ENCODE results near the gene SPECC1. TPM values are rescaled to one million over a fixed set of nuclear protein-coding genes. Genes with fewer than 3 reads are reported as not detected.

The SPECC1 gene
- total and polyA plus RNA-seq, 2 of the 13 experiments (the other 11 are each of a cell fraction or from before 2014, with no cell fraction given) = 2.3 to 6.9 TPM

DNA sequence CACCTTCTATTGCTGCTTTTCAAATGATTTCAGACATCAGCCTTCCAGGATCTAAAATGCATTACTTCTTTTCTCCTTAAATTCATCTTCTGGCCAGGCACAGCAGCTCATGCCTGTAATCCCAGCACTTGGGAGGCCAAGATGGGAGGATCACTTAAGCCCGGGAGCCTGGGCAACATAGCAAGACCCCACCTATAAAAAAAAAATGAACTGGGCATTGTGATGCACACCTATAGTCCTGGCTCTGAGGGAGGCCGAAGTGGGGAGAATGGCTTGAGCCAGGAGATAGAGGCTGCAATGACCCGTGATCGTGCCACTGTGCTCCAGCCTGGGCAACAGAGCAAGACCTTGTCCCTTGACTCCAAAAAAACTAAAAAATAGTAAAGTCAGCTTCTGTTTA, 208.5 kb downstream of the SPECC1 start:
- POLR2A ChIA-PET = no interaction called here
- H3K79me2 ChIP-seq (ENCODE audit: insufficient read depth, low read length) = no peaks in the 10 kb centered on the region
- no peak overlapping the region for H3K4me2 ChIP-seq (ENCODE audit: low read depth, low read length)
- intact Hi-C loops (cut with micrococcal nuclease; ENCODE audit: unreplicated experiment) = no loop called here
- no peaks in the 10 kb centered on the region for H3K9me3 ChIP-seq (ENCODE audit: low read length)
- H3K9ac ChIP-seq (ENCODE audit: insufficient read depth, low read depth, low read length) = no peak overlapping the region
- in situ Hi-C loops (cut with HindIII; ENCODE audit: extremely low pct_ligation_motif_present, low pct_unique_long_range_greater_than_20kb) = no loop called here
- no peak overlapping the region for H2AFZ ChIP-seq (ENCODE audit: low read length)
- CTCF ChIA-PET (ENCODE audit: low intra/inter-chr PET ratio, low total read pairs) = no interaction called here
- WGBS (ENCODE audit: low lambda C conversion rate) = 78% methylated on average over 4 of the region's 4 CpGs
- FAIRE-seq = no peak
- no peaks in the 10 kb centered on the region for H3K4me1 ChIP-seq (ENCODE audit: insufficient read depth, low read length)
- H3K4me3 ChIP-seq (replicated peaks in 1 of 3; ENCODE audit: insufficient read depth in 1 of 3, low read depth in 2 of 3, low read length in 3 of 3) = no peak overlapping the region
- no peaks in the 10 kb centered on the region for H4K20me1 ChIP-seq (ENCODE audit: insufficient read depth, low read length)
- H3K27ac ChIP-seq (ENCODE audit: extremely low read length, insufficient read depth, low read length) = no peak overlapping the region
- H3K36me3 ChIP-seq (replicated peaks in 1 of 2; ENCODE audit: control insufficient read depth in 1 of 2, insufficient read depth in 2 of 2, low read length in 2 of 2) = no peaks in the 10 kb centered on the region
- H3K27me3 ChIP-seq (ENCODE audit: control insufficient read depth in 1 of 2, insufficient read depth in 2 of 2, low read length in 2 of 2) = no peaks in the 10 kb centered on the region
- ATAC-seq = no peak
- no TSS peak for BruUV-seq (replicated peaks)
- DNase-seq (ENCODE audit: low spot score) = no peak
- TF ChIP-seq, protein P1, sequence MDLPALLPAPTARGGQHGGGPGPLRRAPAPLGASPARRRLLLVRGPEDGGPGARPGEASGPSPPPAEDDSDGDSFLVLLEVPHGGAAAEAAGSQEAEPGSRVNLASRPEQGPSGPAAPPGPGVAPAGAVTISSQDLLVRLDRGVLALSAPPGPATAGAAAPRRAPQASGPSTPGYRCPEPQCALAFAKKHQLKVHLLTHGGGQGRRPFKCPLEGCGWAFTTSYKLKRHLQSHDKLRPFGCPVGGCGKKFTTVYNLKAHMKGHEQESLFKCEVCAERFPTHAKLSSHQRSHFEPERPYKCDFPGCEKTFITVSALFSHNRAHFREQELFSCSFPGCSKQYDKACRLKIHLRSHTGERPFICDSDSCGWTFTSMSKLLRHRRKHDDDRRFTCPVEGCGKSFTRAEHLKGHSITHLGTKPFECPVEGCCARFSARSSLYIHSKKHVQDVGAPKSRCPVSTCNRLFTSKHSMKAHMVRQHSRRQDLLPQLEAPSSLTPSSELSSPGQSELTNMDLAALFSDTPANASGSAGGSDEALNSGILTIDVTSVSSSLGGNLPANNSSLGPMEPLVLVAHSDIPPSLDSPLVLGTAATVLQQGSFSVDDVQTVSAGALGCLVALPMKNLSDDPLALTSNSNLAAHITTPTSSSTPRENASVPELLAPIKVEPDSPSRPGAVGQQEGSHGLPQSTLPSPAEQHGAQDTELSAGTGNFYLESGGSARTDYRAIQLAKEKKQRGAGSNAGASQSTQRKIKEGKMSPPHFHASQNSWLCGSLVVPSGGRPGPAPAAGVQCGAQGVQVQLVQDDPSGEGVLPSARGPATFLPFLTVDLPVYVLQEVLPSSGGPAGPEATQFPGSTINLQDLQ (CRISPR knock-in tag; IDR thresholded peaks at IDR 0.05) = no peak
- TF ChIP-seq SP2 (CRISPR knock-in tag; IDR thresholded peaks at IDR 0.05) = no peak
- TF ChIP-seq GATAD1 (CRISPR knock-in tag; IDR thresholded peaks at IDR 0.05) = no peak
- TF ChIP-seq, protein P2, sequence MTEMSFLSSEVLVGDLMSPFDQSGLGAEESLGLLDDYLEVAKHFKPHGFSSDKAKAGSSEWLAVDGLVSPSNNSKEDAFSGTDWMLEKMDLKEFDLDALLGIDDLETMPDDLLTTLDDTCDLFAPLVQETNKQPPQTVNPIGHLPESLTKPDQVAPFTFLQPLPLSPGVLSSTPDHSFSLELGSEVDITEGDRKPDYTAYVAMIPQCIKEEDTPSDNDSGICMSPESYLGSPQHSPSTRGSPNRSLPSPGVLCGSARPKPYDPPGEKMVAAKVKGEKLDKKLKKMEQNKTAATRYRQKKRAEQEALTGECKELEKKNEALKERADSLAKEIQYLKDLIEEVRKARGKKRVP (CRISPR knock-in tag; IDR thresholded peaks at IDR 0.05) = no peak
- TF ChIP-seq MXI1 (IDR thresholded peaks at IDR 0.05; ENCODE audit: borderline replicate concordance, low read depth, low read length) = no peak
- TF ChIP-seq, protein P3, sequence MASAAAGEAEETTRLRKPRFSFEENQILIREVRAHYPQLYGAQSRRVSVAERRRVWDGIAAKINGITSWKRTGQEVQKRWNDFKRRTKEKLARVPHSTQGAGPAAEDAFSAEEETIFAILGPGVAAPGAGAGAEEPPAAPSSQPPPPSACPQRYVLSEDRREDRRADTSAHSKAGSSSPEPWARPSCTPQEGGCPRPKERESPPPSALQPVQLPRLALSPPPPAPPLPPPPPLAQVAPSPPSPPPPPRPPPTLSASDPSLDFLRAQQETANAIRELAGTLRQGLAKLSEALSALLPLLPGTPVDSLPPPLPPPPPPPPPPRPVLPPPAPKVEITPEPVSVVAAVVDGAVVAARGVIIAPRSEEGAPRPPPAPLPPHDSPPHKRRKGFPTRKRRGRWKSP (CRISPR knock-in tag; IDR thresholded peaks at IDR 0.05) = no peak
- TF ChIP-seq ZMYM3 (CRISPR knock-in tag; IDR thresholded peaks at IDR 0.05) = no peak
- TF ChIP-seq ZNF556 (CRISPR knock-in tag; IDR thresholded peaks at IDR 0.05; ENCODE audit: borderline replicate concordance) = no peak
- TF ChIP-seq, protein P4, sequence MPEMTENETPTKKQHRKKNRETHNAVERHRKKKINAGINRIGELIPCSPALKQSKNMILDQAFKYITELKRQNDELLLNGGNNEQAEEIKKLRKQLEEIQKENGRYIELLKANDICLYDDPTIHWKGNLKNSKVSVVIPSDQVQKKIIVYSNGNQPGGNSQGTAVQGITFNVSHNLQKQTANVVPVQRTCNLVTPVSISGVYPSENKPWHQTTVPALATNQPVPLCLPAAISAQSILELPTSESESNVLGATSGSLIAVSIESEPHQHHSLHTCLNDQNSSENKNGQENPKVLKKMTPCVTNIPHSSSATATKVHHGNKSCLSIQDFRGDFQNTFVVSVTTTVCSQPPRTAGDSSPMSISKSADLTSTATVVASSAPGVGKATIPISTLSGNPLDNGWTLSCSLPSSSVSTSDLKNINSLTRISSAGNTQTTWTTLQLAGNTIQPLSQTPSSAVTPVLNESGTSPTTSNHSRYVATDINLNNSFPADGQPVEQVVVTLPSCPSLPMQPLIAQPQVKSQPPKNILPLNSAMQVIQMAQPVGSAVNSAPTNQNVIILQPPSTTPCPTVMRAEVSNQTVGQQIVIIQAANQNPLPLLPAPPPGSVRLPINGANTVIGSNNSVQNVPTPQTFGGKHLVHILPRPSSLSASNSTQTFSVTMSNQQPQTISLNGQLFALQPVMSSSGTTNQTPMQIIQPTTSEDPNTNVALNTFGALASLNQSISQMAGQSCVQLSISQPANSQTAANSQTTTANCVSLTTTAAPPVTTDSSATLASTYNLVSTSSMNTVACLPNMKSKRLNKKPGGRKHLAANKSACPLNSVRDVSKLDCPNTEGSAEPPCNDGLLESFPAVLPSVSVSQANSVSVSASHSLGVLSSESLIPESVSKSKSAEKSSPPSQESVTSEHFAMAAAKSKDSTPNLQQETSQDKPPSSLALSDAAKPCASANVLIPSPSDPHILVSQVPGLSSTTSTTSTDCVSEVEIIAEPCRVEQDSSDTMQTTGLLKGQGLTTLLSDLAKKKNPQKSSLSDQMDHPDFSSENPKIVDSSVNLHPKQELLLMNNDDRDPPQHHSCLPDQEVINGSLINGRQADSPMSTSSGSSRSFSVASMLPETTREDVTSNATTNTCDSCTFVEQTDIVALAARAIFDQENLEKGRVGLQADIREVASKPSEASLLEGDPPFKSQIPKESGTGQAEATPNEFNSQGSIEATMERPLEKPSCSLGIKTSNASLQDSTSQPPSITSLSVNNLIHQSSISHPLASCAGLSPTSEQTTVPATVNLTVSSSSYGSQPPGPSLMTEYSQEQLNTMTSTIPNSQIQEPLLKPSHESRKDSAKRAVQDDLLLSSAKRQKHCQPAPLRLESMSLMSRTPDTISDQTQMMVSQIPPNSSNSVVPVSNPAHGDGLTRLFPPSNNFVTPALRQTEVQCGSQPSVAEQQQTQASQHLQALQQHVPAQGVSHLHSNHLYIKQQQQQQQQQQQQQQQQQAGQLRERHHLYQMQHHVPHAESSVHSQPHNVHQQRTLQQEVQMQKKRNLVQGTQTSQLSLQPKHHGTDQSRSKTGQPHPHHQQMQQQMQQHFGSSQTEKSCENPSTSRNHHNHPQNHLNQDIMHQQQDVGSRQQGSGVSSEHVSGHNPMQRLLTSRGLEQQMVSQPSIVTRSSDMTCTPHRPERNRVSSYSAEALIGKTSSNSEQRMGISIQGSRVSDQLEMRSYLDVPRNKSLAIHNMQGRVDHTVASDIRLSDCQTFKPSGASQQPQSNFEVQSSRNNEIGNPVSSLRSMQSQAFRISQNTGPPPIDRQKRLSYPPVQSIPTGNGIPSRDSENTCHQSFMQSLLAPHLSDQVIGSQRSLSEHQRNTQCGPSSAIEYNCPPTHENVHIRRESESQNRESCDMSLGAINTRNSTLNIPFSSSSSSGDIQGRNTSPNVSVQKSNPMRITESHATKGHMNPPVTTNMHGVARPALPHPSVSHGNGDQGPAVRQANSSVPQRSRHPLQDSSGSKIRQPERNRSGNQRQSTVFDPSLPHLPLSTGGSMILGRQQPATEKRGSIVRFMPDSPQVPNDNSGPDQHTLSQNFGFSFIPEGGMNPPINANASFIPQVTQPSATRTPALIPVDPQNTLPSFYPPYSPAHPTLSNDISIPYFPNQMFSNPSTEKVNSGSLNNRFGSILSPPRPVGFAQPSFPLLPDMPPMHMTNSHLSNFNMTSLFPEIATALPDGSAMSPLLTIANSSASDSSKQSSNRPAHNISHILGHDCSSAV (CRISPR knock-in tag; IDR thresholded peaks at IDR 0.05; ENCODE audit: borderline replicate concordance) = no peak
- no peak for TF ChIP-seq ZNF460 (CRISPR knock-in tag; IDR thresholded peaks at IDR 0.05; ENCODE audit: borderline replicate concordance)
